MCF 10A (cell line): ENCODE measurements around the gene SLC7A6. TPM values are rescaled to one million over a fixed set of nuclear protein-coding genes. Genes with fewer than 3 reads are reported as not detected.
A peak's percentile ranks its signal among the peaks of the same experiment; 100 is the strongest.

Experiments used
- BruUV-seq: library from RNA; stranded (reverse); fragments of 400-500 nt; replicated peaks from 2 replicates; lab custom pipeline; 2021; lab: Mats Ljungman, UMichigan
- CTCF ChIA-PET: fragments of 300-600 bp; sonication (Branson Sonifier 250); formaldehyde crosslinking; extraction: SDS; loops from one replicate; lab custom pipeline; 2021; ENCODE audit warnings: antibody characterized with exemption, inconsistent platforms; lab: Yijun Ruan, JAX
- POLR2A ChIA-PET: fragments of 300-600, 350-650 bp; sonication (Branson Sonifier 250); formaldehyde crosslinking; extraction: SDS; loops from one replicate; lab custom pipeline; 2020; ENCODE audit warnings: antibody characterized with exemption, inconsistent platforms; lab: Yijun Ruan, JAX
- DNase-seq: peaks from one replicate; pipeline ENCODE4 v3.0.0-alpha.2; 2018; ENCODE audit not compliant: unreplicated experiment
- H3K27ac Mint-ChIP-seq: one replicate; pipeline ENCODE4 v1.8.0; 2022; ENCODE audit warnings: mild to moderate bottlenecking, low read depth, mixed read lengths; ENCODE audit not compliant: unreplicated experiment
- H3K27me3 Mint-ChIP-seq: one replicate; pipeline ENCODE4 v1.8.0; 2022; ENCODE audit warnings: mixed read lengths; ENCODE audit not compliant: insufficient read depth, unreplicated experiment
- H3K36me3 Mint-ChIP-seq: one replicate; pipeline ENCODE4 v1.8.0; 2022; ENCODE audit warnings: mild to moderate bottlenecking, moderate library complexity, mixed read lengths; ENCODE audit not compliant: insufficient read depth, unreplicated experiment
- H3K4me1 Mint-ChIP-seq: one replicate; pipeline ENCODE4 v1.8.0; 2022; ENCODE audit warnings: mixed read lengths; ENCODE audit not compliant: insufficient read depth, unreplicated experiment
- H3K4me3 Mint-ChIP-seq: one replicate; pipeline ENCODE4 v1.8.0; 2022; ENCODE audit warnings: mild to moderate bottlenecking, moderate library complexity, mixed read lengths; ENCODE audit not compliant: unreplicated experiment
- H3K9me3 Mint-ChIP-seq: one replicate; pipeline ENCODE4 v1.8.0; 2022; ENCODE audit warnings: mixed read lengths; ENCODE audit not compliant: unreplicated experiment
- intact Hi-C: fragments of 100-400 bp; cut with micrococcal nuclease; formaldehyde crosslinking; loops from 2 replicates; pipeline ENCODE4 v1.14.1; 2022
- total RNA-seq: library from RNA; stranded (reverse); gene quantifications from 2 replicates; pipeline ENCODE4 v1.2.3, GENCODE V29; 2022
- TF ChIP-seq, protein P1 (sequence below): fragments of 200-600 bp; IDR thresholded peaks from one replicate; pipeline ENCODE4 v1.8.0; 2022; ENCODE audit warnings: antibody characterized with exemption, mild to moderate bottlenecking; ENCODE audit not compliant: unreplicated experiment

Gene SLC7A6
- total RNA-seq, 1 experiment from 2014 or later, result 61.0 TPM

DNA sequence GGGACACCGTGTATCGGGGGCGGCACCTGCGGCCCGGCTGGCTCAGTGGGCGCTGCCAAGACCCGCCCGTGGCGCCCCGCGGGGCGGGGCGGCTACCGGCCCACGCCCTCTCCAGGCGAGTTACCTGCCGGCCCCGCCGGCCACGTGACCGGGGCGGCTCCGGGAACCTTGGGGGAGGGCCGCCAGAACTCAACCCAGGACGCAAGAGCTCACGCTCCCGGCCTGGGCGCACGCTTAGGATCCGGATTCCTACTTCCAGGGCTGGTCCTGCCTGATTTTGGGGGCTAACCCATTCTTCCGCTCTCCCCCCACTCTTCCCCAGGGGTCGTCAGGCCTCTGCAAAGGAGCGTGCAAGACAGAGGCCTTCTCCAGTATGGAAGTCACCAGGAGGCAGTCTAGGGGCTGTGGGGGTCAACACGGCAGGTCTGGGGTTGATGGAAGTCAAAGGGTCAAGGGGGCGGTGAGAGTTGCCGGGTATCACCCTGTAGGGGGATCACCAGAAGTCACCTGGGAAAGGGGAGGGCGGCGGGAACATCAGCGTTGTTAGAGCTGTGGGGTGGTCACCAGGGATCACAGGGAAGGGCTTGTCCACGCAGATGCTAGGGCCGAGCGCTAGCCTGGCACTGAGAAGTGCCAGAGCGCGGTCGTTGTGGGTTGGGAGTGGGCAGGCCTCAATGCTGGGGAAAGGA lies 28.0 kb upstream of the SLC7A6 start:
- ChIA-PET CTCF (interaction anchor here (4.2 kb wide), 1 partner anchor 92 kb away, joined by 18 read pairs; no protein-coding TSS in a partner anchor), POLR2A (interaction anchor here (0.6 to 6.0 kb wide), 33 partner anchors 9 to 577 kb away, joined by 3 to 99 read pairs (median 6); partner anchors contain the start of genes DDX28, DUS2, NFATC3 and PLA2G15)
- Mint-ChIP-seq H3K9me3 (no peaks in the 10 kb centered on the region), H3K27me3 (no peaks in the 10 kb centered on the region), H3K4me3 (peak overlapping the region; percentile 81), H3K4me1 (peaks cover 16% of the 10 kb centered on the region), H3K27ac (peak overlapping the region; percentile 94), H3K36me3 (peaks cover 30% of the 10 kb centered on the region)
- TF ChIP-seq, protein P1, sequence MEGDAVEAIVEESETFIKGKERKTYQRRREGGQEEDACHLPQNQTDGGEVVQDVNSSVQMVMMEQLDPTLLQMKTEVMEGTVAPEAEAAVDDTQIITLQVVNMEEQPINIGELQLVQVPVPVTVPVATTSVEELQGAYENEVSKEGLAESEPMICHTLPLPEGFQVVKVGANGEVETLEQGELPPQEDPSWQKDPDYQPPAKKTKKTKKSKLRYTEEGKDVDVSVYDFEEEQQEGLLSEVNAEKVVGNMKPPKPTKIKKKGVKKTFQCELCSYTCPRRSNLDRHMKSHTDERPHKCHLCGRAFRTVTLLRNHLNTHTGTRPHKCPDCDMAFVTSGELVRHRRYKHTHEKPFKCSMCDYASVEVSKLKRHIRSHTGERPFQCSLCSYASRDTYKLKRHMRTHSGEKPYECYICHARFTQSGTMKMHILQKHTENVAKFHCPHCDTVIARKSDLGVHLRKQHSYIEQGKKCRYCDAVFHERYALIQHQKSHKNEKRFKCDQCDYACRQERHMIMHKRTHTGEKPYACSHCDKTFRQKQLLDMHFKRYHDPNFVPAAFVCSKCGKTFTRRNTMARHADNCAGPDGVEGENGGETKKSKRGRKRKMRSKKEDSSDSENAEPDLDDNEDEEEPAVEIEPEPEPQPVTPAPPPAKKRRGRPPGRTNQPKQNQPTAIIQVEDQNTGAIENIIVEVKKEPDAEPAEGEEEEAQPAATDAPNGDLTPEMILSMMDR, result no peak
- intact Hi-C loops, result loop anchor here (2.0 to 5.0 kb wide), 2 partner anchors 149 to 269 kb away; partner anchors contain the start of gene SLC12A4
- BruUV-seq, result TSS peak; percentile 59
- peak; percentile 85 for DNase-seq

DNA sequence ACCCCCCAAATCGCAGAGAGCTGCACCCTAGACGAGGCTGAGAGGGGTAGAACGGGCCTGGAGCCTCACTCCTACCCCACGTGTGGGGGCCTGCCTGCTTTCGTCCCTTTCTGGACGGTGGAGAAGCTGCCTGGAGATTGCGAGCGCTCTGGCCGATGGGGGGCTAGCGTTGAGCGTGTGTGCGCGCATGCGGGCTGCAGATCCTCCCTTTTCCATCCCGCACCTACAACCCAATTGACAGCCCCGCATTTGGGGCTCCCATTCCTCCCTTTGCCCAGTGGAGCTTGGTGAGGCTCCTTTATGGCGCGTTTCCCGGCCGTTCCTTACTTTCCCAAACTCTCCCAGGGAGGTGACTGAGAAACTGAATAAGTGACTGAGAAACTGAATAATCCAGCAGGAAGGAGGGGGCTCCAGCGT lies 27.5 kb upstream of the SLC7A6 start:
- BruUV-seq, result TSS peak; percentile 27
- ChIA-PET POLR2A (interaction anchor here (0.5 to 6.0 kb wide), 40 partner anchors 8 to 1067 kb away, joined by 3 to 99 read pairs (median 6); partner anchors contain the start of genes NFATC3, NOL3, PLA2G15 and PRMT7), CTCF (interaction anchor here (4.2 kb wide), 1 partner anchor 92 kb away, joined by 18 read pairs; no protein-coding TSS in a partner anchor)
- intact Hi-C loops, result loop anchor here (1.0 to 5.0 kb wide), 3 partner anchors 91 to 270 kb away; partner anchors contain the start of gene SLC12A4
- H3K27ac Mint-ChIP-seq, result peak overlapping the region; percentile 94
- H3K36me3 Mint-ChIP-seq, result peaks cover 25% of the 10 kb centered on the region
- TF ChIP-seq, protein P1, result no peak
- peaks cover 16% of the 10 kb centered on the region for H3K4me1 Mint-ChIP-seq
- H3K27me3 Mint-ChIP-seq, result no peaks in the 10 kb centered on the region
- no peak for DNase-seq
- H3K4me3 Mint-ChIP-seq, result peak overlapping the region; percentile 81
- H3K9me3 Mint-ChIP-seq, result no peaks in the 10 kb centered on the region

DNA sequence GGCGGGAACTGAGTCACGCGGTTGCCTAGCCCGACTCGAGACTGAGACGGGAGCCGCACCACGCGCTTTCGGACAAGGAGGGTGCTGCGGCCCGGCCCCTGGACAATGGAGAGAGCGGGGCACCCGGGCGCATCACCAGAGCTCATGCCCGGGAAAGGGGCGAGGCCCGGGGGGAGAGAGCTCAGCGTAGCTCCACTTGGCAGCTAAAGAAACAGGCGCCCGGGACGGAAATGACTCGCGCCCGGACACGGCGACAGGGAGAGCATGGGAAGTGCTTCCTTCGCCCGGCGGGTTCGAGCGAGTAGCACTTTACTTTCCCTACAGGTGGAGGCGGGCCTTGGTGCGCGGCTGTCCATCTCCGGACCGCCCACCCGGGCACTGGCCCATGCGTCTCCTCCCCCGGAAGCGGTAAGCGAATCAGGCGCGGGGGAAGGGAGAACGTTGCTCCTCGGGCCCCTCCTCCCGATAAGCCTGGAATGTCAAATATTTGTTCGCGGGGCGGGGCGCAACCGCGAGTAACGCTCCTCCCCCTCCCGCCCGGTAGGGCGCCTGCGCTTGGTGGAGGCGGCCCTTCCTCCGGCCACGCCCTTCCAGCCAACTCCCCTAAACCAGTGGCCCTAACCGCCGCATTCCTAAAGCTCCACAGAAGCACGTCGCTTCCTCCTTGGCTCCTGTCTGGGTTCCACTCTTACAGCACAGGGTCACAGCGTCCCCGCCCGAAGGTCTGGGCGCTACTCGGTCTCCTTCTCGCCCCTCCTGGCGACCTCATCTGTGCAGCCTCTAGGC lies 26.9 kb upstream of the SLC7A6 start:
- DNase-seq, result peak; percentile 98
- BruUV-seq, result no TSS peak
- ChIA-PET POLR2A (interaction anchor here (0.5 to 6.0 kb wide), 42 partner anchors 8 to 1067 kb away, joined by 3 to 99 read pairs (median 6); partner anchors contain the start of genes NFATC3, NOL3, PLA2G15 and PRMT7), CTCF (interaction anchor here (0.5 to 4.2 kb wide), 5 partner anchors 27 to 258 kb away, joined by 3 to 18 read pairs (median 4); partner anchors contain the start of gene SLC7A6)
- intact Hi-C loops, result loop anchor here (1.0 to 5.0 kb wide), 3 partner anchors 91 to 270 kb away; partner anchors contain the start of gene SLC12A4
- Mint-ChIP-seq H3K27ac (peak overlapping the region; percentile 94), H3K4me3 (peak overlapping the region; percentile 81), H3K36me3 (peaks cover 21% of the 10 kb centered on the region), H3K4me1 (peaks cover 16% of the 10 kb centered on the region), H3K27me3 (no peaks in the 10 kb centered on the region), H3K9me3 (no peaks in the 10 kb centered on the region)
- TF ChIP-seq, protein P1, result no peak
